CD14-positive monocyte (primary cell): ENCODE results near the gene JARID2. TPM values are rescaled to one million over a fixed set of nuclear protein-coding genes. Genes with fewer than 3 reads are reported as not detected.

ENCODE experiments used
- DNase-seq, 3 donors: peaks; one replicate each; pipeline ENCODE4 v3.0.0-alpha.2; 2011 to 2022
- H2AFZ ChIP-seq: 2 replicates; pipeline ENCODE4 v1.6.0; 2012; ENCODE audit warnings: mild to moderate bottlenecking, low read depth, low read length, inconsistent platforms; ENCODE audit not compliant: insufficient read depth, poor library complexity, severe bottlenecking
- H3K27ac ChIP-seq, 2 donors: 1 replicate in 1 of 2; 2 replicates in 1 of 2; pipeline ENCODE4 v1.5.1; 2012 to 2013; ENCODE audit warnings: low read length in 2 of 2, control low read depth in 1 of 2, inconsistent platforms in 1 of 2, low read depth in 1 of 2, mild to moderate bottlenecking in 1 of 2
- H3K27me3 ChIP-seq, 2 donors: one replicate each; pipeline versions ENCODE4 v1.6.0 to v1.6.1; 2011 to 2013; ENCODE audit warnings: low read length in 2 of 2; ENCODE audit not compliant: control insufficient read depth in 2 of 2, insufficient read depth in 2 of 2
- H3K36me3 ChIP-seq, 2 donors: replicated peaks in 1 of 2; 1 replicate in 1 of 2; 2 replicates in 1 of 2; pipeline versions ENCODE4 v1.5.1 to v1.6.1; 2012 to 2013; ENCODE audit warnings: low read length in 2 of 2, control low read depth in 1 of 2, inconsistent platforms in 1 of 2, mild to moderate bottlenecking in 1 of 2; ENCODE audit not compliant: insufficient read depth in 2 of 2, control insufficient read depth in 1 of 2
- H3K4me1 ChIP-seq, 2 donors: 1 replicate in 1 of 2; 2 replicates in 1 of 2; pipeline versions ENCODE4 v1.5.1 to v1.6.1; 2012 to 2013; ENCODE audit warnings: low read length in 2 of 2, control low read depth in 1 of 2, inconsistent platforms in 1 of 2, mild to moderate bottlenecking in 1 of 2, moderate library complexity in 1 of 2; ENCODE audit not compliant: insufficient read depth in 2 of 2, control insufficient read depth in 1 of 2
- H3K4me2 ChIP-seq: replicated peaks from 2 replicates; pipeline ENCODE3; 2012; ENCODE audit warnings: low read length, moderate library complexity, mild to moderate bottlenecking; ENCODE audit not compliant: poor library complexity, severe bottlenecking; ENCODE audit errors: extremely low read depth
- H3K4me3 ChIP-seq, 3 experiments: fragments of 200-600 bp in 1 of 3; sonication (generic) in 1 of 3; replicated peaks in 1 of 3; 1 replicate in 2 of 3; 2 replicates in 1 of 3; pipeline ENCODE4 v1.5.1; 2011 to 2013; ENCODE audit warnings: low read length in 3 of 3, mild to moderate bottlenecking in 3 of 3, control low read depth in 2 of 3, low read depth in 2 of 3, inconsistent platforms in 1 of 3, moderate library complexity in 1 of 3
- H3K79me2 ChIP-seq: 2 replicates; pipeline ENCODE4 v1.6.0; 2012; ENCODE audit warnings: mild to moderate bottlenecking, control low read depth, inconsistent platforms, low read length, moderate library complexity; ENCODE audit not compliant: insufficient read depth
- H3K9ac ChIP-seq: 2 replicates; pipeline ENCODE4 v1.6.0; 2017; ENCODE audit warnings: low read length, mild to moderate bottlenecking; ENCODE audit not compliant: insufficient read depth, poor library complexity, severe bottlenecking
- H3K9me3 ChIP-seq, 2 donors: replicated peaks in 1 of 2; 1 replicate in 1 of 2; 2 replicates in 1 of 2; pipeline versions ENCODE4 v1.5.1 to v1.6.1; 2012 to 2013; ENCODE audit warnings: low read length in 2 of 2, control low read depth in 1 of 2; ENCODE audit not compliant: control insufficient read depth in 1 of 2, insufficient read depth in 1 of 2
- H4K20me1 ChIP-seq: 2 replicates; pipeline ENCODE4 v1.6.0; 2012; ENCODE audit warnings: mild to moderate bottlenecking, low read length, control low read depth, moderate library complexity; ENCODE audit not compliant: insufficient read depth
- H3K27ac Mint-ChIP-seq, 7 donors: one replicate each; pipeline ENCODE4 v1.8.0; 2020; ENCODE audit warnings: mild to moderate bottlenecking in 7 of 7, mixed read lengths in 7 of 7, moderate library complexity in 6 of 7, inconsistent platforms in 2 of 7
- H3K27me3 Mint-ChIP-seq, 3 donors: one replicate each; pipeline ENCODE4 v1.8.0; 2021 to 2022; ENCODE audit warnings: low read depth in 3 of 3, mild to moderate bottlenecking in 3 of 3, mixed read lengths in 3 of 3, moderate library complexity in 3 of 3, inconsistent platforms in 1 of 3
- H3K36me3 Mint-ChIP-seq, 2 donors: one replicate each; pipeline ENCODE4 v1.8.0; 2020; ENCODE audit warnings: mixed read lengths in 2 of 2, inconsistent platforms in 1 of 2, mild to moderate bottlenecking in 1 of 2
- H3K4me1 Mint-ChIP-seq: one replicate; pipeline ENCODE4 v1.8.0; 2020; ENCODE audit warnings: mild to moderate bottlenecking, mixed read lengths
- H3K4me3 Mint-ChIP-seq, 2 donors: one replicate each; pipeline ENCODE4 v1.8.0; 2020; ENCODE audit warnings: mild to moderate bottlenecking in 2 of 2, mixed read lengths in 2 of 2, moderate library complexity in 1 of 2
- H3K9me3 Mint-ChIP-seq, 7 donors: one replicate each; pipeline ENCODE4 v1.8.0; 2020 to 2022; ENCODE audit warnings: mixed read lengths in 7 of 7, mild to moderate bottlenecking in 6 of 7, moderate library complexity in 6 of 7, inconsistent platforms in 2 of 7
- WGBS: methylation state at CpG from one replicate; pipeline ENCODE4 v1.1.5; 2013; ENCODE audit warnings: missing lambda C conversion rate; ENCODE audit not compliant: insufficient coverage; 5-methylcytosine and 5-hydroxymethylcytosine counted together
- intact Hi-C, 2 donors: fragments of 100-400 bp; cut with micrococcal nuclease; formaldehyde crosslinking; loops; one replicate each; pipeline versions ENCODE4 v1.15.0 to v1.15.1; 2023
- polyA plus RNA-seq, 3 donors: library from polyadenylated mRNA; depleted of rRNA in 1 of 3; unstranded in 2 of 3; stranded (reverse) in 1 of 3; fragments of 300-500 nt in 2 of 3; fragments of >200 nt in 1 of 3; fragmentation: Illumina TruSeq in 2 of 3; gene quantifications; 1 replicate in 2 of 3; 2 replicates in 1 of 3; pipeline ENCODE4 v1.2.3, GENCODE V29; 2012 to 2021
- TF ChIP-seq, protein P1 (sequence below): fragments of 200-600 bp; IDR thresholded peaks from one replicate; pipeline ENCODE4 v1.8.0; 2022; ENCODE audit warnings: antibody characterized with exemption, mild to moderate bottlenecking

JARID2 gene
- polyA plus RNA-seq, 3 donors: 6.8 to 17.5 (median 12.5) TPM

DNA sequence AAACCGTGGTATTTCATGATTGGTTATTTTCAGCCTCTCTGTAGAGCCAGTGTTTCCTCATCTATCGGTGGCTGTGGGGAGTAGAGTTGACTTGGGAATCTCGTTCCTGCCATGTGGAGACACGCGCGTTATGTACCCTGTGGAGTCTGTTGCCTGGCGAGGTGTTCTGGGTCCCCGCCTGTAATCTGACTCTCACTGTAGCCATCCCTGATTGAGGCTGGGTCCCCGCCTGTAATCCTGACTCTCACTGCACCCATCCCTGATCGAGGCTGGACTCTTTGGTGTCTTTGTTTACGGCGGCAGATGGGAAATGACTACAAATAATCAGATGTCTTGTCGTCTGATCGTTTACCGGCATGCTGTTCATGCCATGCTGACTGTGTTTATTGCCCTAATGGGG is 263.1 kb downstream of the JARID2 start:
- peaks cover 90 to 98% of the 10 kb centered on the region in 2 donors for H3K36me3 ChIP-seq
- H3K27me3 ChIP-seq: no peaks in the 10 kb centered on the region
- Mint-ChIP-seq H3K4me3 (peak overlapping the region in 1 of 2 donors; percentile 46), H3K4me1 (peaks cover 32% of the 10 kb centered on the region), H3K36me3 (peaks cover 89 to 99% of the 10 kb centered on the region in 2 donors), H3K27me3 (peaks cover 0 to 5% (median 3%) of the 10 kb centered on the region in 3 donors), H3K27ac (peak overlapping the region; percentile 90 to 97 (median 93)), H3K9me3 (no peaks in the 10 kb centered on the region)
- H3K4me2 ChIP-seq: peak overlapping the region; percentile 45
- peak overlapping the region; percentile 64 to 84 for H3K27ac ChIP-seq
- intact Hi-C loops: no loop called here
- H3K9me3 ChIP-seq: no peaks in the 10 kb centered on the region
- peaks cover 56% of the 10 kb centered on the region for H3K79me2 ChIP-seq
- H3K4me1 ChIP-seq: peaks cover 17 to 30% of the 10 kb centered on the region in 2 donors
- TF ChIP-seq, protein P1, sequence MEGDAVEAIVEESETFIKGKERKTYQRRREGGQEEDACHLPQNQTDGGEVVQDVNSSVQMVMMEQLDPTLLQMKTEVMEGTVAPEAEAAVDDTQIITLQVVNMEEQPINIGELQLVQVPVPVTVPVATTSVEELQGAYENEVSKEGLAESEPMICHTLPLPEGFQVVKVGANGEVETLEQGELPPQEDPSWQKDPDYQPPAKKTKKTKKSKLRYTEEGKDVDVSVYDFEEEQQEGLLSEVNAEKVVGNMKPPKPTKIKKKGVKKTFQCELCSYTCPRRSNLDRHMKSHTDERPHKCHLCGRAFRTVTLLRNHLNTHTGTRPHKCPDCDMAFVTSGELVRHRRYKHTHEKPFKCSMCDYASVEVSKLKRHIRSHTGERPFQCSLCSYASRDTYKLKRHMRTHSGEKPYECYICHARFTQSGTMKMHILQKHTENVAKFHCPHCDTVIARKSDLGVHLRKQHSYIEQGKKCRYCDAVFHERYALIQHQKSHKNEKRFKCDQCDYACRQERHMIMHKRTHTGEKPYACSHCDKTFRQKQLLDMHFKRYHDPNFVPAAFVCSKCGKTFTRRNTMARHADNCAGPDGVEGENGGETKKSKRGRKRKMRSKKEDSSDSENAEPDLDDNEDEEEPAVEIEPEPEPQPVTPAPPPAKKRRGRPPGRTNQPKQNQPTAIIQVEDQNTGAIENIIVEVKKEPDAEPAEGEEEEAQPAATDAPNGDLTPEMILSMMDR: no peak
- no peak overlapping the region for H2AFZ ChIP-seq
- DNase-seq: no peak
- 86% methylated on average over 7 of the region's 15 CpGs for WGBS
- H4K20me1 ChIP-seq: peaks cover 98% of the 10 kb centered on the region
- H3K4me3 ChIP-seq: peak overlapping the region in 1 of 3 experiments; percentile 49
- H3K9ac ChIP-seq: peak overlapping the region; percentile 2

DNA sequence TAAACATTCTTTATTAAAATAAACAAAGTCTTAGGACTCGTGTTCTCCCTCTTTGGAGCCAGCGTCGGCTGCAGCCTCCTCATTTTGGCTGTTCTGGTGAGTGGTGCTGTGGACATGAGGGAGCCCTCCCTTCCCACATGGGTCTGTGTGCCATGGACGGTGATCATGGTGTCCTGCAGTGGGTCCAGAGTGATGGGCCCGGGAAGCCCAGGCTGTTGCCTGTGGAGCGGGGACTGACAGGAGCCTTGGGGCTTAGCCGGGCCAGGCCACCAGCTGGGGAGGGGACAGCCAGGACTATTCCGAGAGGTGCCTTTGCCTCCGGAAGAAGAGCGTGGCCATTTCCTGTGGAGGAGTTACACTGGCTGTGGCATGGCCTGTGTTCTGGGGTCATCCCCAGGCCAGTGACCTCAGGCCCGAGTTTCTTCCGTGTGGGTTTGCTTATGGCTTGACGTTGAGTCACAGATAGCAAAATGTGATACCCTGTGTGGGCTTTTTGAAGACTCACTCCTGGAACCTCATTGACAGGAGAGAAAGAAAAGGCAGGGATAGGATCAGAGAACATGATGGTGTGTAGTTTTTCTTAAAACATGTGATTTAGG is 263.6 kb downstream of the JARID2 start:
- H3K27me3 ChIP-seq: no peaks in the 10 kb centered on the region
- Mint-ChIP-seq H3K27ac (peak overlapping the region; percentile 90 to 97 (median 93)), H3K27me3 (peaks cover 0 to 5% (median 3%) of the 10 kb centered on the region in 3 donors), H3K36me3 (peaks cover 89 to 99% of the 10 kb centered on the region in 2 donors), H3K9me3 (no peaks in the 10 kb centered on the region), H3K4me1 (peaks cover 30% of the 10 kb centered on the region), H3K4me3 (no peak overlapping the region)
- no peak overlapping the region for H3K4me2 ChIP-seq
- no peak overlapping the region for H3K4me3 ChIP-seq
- H4K20me1 ChIP-seq: peaks cover 98% of the 10 kb centered on the region
- peaks cover 51% of the 10 kb centered on the region for H3K79me2 ChIP-seq
- DNase-seq: no peak
- TF ChIP-seq, protein P1: no peak
- WGBS: 96% methylated on average over 11 of the region's 13 CpGs
- H3K4me1 ChIP-seq: peaks cover 17 to 30% of the 10 kb centered on the region in 2 donors
- H3K9ac ChIP-seq: no peak overlapping the region
- intact Hi-C loops: no loop called here
- peak overlapping the region; percentile 64 to 84 for H3K27ac ChIP-seq
- peaks cover 90 to 98% of the 10 kb centered on the region in 2 donors for H3K36me3 ChIP-seq
- no peaks in the 10 kb centered on the region for H3K9me3 ChIP-seq
- H2AFZ ChIP-seq: no peak overlapping the region
